ENCODE data around the gene CELF4.

Gene CELF4

GRCh38 chr18:37395631-37396030, 170.0 kb downstream of the CELF4 start:
- DNase-seq (ENCODE audit: extremely low read depth in 1 of 2, low read depth in 1 of 2), result no peak

DNA sequence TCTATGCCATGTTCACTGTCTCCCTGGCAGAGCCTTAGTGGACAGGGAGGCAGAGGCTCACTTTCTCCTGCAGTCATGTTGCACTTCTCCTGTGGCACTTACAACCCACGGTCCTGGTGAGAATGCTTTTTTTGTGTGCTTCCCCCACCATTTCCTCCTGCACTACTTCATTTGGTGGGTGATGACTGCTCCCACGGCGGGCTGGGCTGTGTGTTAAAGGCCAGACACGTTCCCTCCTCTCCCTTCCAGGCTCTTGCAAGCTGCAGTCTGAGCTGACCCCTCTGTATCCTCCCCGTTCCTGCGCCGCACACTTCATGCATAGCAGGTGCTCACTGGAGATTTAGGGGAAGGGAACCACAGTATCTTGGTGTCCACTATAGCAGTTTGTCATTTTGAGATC, 170.5 kb downstream of the CELF4 start:
- no peak for DNase-seq (ENCODE audit: extremely low read depth in 1 of 2, low read depth in 1 of 2)

GRCh38 chr18:37394610-37394965, 171.0 kb downstream of the CELF4 start:
- no peak for DNase-seq (ENCODE audit: extremely low read depth in 1 of 2, low read depth in 1 of 2)

DNA sequence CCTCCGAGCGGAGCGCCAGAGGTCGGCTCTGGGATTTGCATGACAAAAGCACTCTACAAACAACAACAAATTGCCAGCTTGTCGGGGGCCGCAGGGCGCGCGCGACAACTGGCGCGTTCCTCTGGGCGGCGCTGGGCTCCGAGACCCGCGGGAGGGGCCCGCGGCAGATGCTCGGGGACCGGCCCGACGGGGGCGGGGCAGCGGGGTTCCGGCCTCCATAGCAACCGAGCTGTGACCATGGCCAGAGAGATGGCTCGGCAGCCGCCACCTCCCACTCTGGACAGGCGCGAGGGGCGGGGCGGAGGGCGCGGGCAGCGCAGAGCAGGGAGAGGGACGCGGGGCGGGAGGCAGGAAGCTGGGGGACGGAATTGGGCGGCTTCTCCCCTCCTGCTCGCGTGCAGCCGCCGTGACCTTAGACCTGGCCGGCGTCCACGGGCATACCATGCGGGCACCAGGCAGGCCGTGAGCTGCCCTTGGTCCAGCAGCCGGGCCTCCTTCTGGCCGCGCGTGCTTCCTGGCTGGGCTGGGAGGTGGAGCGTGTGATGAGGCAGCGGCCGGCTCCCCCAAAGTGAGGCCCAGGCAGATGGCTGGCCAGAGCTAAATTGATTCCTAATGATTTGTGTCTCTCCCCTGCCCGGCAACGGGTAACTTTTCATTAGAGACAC, 171.5 kb downstream of the CELF4 start:
- DNase-seq (ENCODE audit: extremely low read depth in 1 of 2, low read depth in 1 of 2), result no peak

DNA sequence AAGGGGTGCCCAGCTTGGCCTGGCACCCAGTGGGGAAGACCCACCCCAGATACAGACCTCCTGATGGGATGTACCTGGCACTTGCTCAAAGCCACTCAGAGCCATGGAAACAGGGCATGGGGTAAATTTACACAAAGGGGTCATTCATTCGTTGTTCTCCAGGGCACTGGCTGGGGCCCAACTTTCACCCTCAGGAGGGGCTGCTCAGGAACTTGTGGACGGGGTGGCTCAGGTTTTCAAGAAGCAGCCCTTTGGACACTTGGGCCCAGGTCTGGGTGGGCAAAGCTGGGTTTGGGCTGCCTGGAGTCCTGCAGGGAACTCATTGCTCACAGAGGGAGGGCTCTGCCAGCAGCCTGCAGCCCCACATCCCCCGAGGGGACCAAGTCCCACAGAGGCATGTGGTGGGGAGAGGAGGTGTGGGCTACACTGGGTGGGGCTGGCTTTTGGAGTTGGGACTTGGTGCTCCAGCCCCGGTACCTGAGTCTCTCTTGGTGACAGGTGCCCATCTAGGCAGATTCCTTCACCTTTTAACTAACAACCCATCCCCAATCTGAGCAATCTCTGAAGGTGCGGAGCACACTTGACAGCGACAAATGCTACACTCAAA, 172.3 kb downstream of the CELF4 start:
- no peak for DNase-seq (ENCODE audit: extremely low read depth in 1 of 2, low read depth in 1 of 2)

DNA sequence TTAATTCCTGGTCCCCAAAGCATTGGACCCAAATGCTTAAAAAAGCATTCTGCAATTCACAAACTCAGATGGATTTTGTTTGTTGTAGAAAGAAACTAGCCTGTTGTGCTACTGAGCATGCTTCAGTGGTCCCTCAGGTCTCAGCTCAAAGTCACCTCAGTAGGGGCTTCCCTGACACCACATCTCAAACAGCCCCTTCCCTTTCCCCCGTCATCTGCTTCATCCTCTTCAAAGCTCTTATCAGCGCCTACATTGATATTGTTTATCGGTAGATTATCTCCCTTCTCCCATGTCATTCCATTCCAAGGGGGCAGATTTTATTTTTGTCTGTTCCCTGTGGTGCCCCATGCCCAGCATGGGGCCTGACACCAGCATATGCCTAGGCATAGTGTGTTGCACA, 172.9 kb downstream of the CELF4 start:
- DNase-seq (ENCODE audit: extremely low read depth in 1 of 2, low read depth in 1 of 2), result no peak

- DNase-seq (ENCODE audit: extremely low read depth in 1 of 2, low read depth in 1 of 2), result no peak
Observed at GRCh38 chr18:37391698-37392548, 173.7 kb downstream of the CELF4 start.

GRCh38 chr18:37391156-37391555, 174.4 kb downstream of the CELF4 start:
- DNase-seq (ENCODE audit: extremely low read depth in 1 of 2, low read depth in 1 of 2), result no peak

GRCh38 chr18:37390687-37391086, 174.9 kb downstream of the CELF4 start:
- DNase-seq (ENCODE audit: extremely low read depth in 1 of 2, low read depth in 1 of 2), result no peak

- no peak for DNase-seq (ENCODE audit: extremely low read depth in 1 of 2, low read depth in 1 of 2)
Observed at GRCh38 chr18:37389684-37390368, 175.8 kb downstream of the CELF4 start.

- DNase-seq (ENCODE audit: extremely low read depth in 1 of 2, low read depth in 1 of 2), result no peak
Observed at GRCh38 chr18:37389041-37389440, 176.6 kb downstream of the CELF4 start.

- DNase-seq (ENCODE audit: extremely low read depth in 1 of 2, low read depth in 1 of 2), result no peak
Observed at GRCh38 chr18:37388413-37388812, 177.2 kb downstream of the CELF4 start.

GRCh38 chr18:37385846-37386778, 179.5 kb downstream of the CELF4 start:
- no peak for DNase-seq (ENCODE audit: extremely low read depth in 1 of 2, low read depth in 1 of 2)

- DNase-seq (ENCODE audit: extremely low read depth in 1 of 2, low read depth in 1 of 2), result no peak
Observed at GRCh38 chr18:37383846-37384595, 181.6 kb downstream of the CELF4 start.

DNA sequence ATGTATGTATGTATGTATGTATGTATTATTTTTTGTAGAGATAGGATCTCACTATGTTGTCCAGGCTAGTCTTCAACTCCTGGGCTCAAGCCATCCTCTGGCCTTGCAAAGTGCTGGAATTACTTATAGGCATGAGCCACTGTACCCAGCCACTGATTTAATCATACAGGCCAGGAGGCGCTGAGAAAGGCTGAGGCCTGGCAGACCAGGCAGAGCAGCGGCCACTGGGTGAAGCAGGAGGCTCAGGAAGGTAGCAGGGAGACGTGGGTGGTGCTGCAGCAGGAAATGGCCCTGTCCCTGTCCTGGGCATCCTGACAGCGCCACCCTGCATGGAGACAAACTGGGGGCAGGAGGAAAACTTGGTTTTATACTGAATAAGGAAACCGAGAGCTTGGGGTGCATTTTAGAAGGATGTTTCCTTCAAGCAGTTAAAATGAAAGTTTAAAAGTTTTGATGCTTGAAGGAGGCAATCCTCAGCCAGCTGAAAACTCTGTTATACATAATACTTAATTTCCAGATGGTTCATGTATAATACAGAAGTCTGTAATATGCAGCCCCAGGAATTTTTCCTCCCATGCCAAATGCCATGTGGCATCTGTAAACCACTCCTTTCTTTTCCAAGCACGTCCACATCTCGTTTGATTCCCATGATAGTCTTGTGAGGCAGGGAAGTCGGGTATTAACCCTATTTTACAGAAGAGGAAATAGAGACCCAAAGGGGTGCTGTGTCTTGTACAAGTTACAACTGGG, 182.4 kb downstream of the CELF4 start:
- no peak for DNase-seq (ENCODE audit: extremely low read depth in 1 of 2, low read depth in 1 of 2)

- DNase-seq (ENCODE audit: extremely low read depth in 1 of 2, low read depth in 1 of 2), result no peak
Observed at GRCh38 chr18:37381554-37381953, 184.0 kb downstream of the CELF4 start.

DNA sequence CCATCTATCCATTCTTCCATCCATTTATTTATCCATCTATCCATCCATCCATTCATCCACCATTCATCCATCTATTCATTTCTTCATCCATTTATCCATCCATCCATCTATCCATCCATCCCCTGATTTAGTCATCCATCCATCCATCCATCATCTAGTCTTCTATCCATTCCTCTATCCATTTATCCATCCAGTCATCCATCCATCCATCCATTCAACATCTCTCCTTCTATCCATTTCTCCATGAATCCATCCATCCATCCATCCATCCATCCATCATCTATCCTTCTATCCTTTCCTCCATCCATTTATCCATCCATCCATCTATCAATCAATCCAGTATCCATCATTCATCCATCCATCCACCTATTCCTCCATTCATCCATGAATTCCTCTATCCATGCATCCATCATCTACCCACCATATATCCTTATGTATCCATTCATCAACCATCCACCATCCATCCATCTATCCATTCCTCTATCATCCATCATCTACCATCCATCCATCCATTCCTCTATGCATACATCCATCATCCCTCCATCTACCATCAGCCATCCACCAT, 185.0 kb downstream of the CELF4 start:
- no peak for DNase-seq (ENCODE audit: extremely low read depth in 1 of 2, low read depth in 1 of 2)

GRCh38 chr18:37378336-37379010, 187.1 kb downstream of the CELF4 start:
- DNase-seq (ENCODE audit: extremely low read depth in 1 of 2, low read depth in 1 of 2), result no peak
